Measurements from ENCODE around the gene ZBTB5. TPM values are rescaled to one million over a fixed set of nuclear protein-coding genes. Genes with fewer than 3 reads are reported as not detected.
A peak's percentile ranks its signal among the peaks of the same experiment; 100 is the strongest.

The ZBTB5 gene
- total and polyA plus RNA-seq, 9 of the 15 experiments (the other 6 are each of a cell fraction or from before 2014, with no cell fraction given) = 2.3 to 43.2 (median 15.5) TPM

DNA sequence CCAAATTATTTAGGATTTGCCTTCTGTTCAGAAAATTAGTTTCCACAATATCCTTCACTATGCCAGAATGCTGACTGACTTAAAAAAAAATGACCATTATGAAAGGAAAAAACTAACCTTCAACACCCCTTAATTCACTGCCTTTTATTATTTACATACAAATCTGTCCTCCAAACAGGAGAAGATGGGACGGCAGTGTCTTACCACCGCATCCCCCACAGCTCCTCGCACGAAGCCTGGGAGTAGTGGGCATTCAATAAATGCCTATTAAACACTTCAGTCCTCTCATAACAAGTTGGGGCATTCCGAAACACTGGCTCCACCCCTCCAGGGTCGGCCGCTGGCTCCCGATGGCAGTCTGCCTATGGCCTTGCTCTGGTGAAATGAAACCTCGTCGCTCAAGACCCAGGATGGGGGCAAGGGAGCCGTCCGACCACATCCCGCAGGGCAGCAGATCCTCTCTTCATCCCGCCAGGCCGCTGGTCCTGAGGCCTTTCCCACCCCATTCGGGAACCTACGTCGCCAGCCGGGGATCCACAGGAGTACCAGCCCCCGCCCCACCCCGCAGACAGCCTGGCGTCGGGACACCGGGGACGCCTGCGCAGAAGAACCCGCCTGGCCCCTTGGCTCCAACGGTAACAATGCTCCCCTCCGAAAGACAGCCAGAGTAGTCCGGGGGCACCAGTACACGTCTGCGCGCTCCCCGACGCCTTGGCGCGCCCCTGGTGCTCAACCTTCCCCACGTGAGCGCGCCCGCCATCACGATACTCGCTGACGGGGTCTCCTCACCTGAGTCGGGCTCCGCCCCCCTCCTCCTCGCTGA lies 613 bp downstream of the ZBTB5 start (continued):
- TF ChIP-seq, protein P1, sequence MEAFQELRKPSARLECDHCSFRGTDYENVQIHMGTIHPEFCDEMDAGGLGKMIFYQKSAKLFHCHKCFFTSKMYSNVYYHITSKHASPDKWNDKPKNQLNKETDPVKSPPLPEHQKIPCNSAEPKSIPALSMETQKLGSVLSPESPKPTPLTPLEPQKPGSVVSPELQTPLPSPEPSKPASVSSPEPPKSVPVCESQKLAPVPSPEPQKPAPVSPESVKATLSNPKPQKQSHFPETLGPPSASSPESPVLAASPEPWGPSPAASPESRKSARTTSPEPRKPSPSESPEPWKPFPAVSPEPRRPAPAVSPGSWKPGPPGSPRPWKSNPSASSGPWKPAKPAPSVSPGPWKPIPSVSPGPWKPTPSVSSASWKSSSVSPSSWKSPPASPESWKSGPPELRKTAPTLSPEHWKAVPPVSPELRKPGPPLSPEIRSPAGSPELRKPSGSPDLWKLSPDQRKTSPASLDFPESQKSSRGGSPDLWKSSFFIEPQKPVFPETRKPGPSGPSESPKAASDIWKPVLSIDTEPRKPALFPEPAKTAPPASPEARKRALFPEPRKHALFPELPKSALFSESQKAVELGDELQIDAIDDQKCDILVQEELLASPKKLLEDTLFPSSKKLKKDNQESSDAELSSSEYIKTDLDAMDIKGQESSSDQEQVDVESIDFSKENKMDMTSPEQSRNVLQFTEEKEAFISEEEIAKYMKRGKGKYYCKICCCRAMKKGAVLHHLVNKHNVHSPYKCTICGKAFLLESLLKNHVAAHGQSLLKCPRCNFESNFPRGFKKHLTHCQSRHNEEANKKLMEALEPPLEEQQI (IDR thresholded peaks at IDR 0.05) = no peak
- TF ChIP-seq NCOA2 (IDR thresholded peaks at IDR 0.05; ENCODE audit: partially characterized antibody in 2 of 2) (no peak), NCOA4 (IDR thresholded peaks at IDR 0.05; ENCODE audit: partially characterized antibody) (no peak), POLR2H (tag; IDR thresholded peaks at IDR 0.05; ENCODE audit: low read depth) (no peak), NFE2L1 (tag; IDR thresholded peaks at IDR 0.05; ENCODE audit: borderline replicate concordance, low read depth) (no peak), CHD1 (IDR thresholded peaks at IDR 0.05; ENCODE audit: low read length) (peak; percentile 90), MEF2A (IDR thresholded peaks at IDR 0.05; ENCODE audit: control insufficient read depth, low read depth, low read length) (no peak), ARNT (IDR thresholded peaks at IDR 0.05) (no peak), POU5F1 (IDR thresholded peaks at IDR 0.05; ENCODE audit: borderline replicate concordance, low read depth, low read length, partially characterized antibody) (no peak), WHSC1 (IDR thresholded peaks at IDR 0.05; ENCODE audit: low read length) (no peak), ZSCAN32 (CRISPR knock-in tag; IDR thresholded peaks at IDR 0.05) (no peak), TEAD1 (CRISPR knock-in tag; IDR thresholded peaks at IDR 0.05) (peak in 1 of 2 experiments; percentile 82; a peak in 2 of 4 replicates), POLR3A (IDR thresholded peaks at IDR 0.05; ENCODE audit: borderline replicate concordance, extremely low read depth, insufficient read depth, insufficient read length) (no peak), ZFP36 (IDR thresholded peaks at IDR 0.05; ENCODE audit: low read depth, low read length, partially characterized antibody) (no peak), MTA2 (IDR thresholded peaks at IDR 0.05; ENCODE audit: low read depth) (no peak), MED1 (CRISPR knock-in tag; IDR thresholded peaks at IDR 0.05; ENCODE audit: borderline replicate concordance) (no peak), PML (IDR thresholded peaks at IDR 0.05; ENCODE audit: low read length) (no peak), PTBP1 (IDR thresholded peaks at IDR 0.05; ENCODE audit: low read depth, low read length) (no peak)
- TF ChIP-seq, protein P2, sequence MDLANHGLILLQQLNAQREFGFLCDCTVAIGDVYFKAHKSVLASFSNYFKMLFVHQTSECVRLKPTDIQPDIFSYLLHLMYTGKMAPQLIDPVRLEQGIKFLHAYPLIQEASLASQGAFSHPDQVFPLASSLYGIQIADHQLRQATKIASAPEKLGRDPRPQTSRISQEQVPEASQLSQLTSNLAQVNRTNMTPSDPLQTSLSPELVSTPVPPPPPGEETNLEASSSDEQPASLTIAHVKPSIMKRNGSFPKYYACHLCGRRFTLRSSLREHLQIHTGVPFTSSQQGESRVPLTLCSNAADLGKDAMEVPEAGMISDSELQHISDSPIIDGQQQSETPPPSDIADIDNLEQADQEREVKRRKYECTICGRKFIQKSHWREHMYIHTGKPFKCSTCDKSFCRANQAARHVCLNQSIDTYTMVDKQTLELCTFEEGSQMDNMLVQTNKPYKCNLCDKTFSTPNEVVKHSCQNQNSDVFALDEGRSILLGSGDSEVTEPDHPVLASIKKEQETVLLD (IDR thresholded peaks at IDR 0.05) = peak; percentile 73
- TF ChIP-seq, protein P3, sequence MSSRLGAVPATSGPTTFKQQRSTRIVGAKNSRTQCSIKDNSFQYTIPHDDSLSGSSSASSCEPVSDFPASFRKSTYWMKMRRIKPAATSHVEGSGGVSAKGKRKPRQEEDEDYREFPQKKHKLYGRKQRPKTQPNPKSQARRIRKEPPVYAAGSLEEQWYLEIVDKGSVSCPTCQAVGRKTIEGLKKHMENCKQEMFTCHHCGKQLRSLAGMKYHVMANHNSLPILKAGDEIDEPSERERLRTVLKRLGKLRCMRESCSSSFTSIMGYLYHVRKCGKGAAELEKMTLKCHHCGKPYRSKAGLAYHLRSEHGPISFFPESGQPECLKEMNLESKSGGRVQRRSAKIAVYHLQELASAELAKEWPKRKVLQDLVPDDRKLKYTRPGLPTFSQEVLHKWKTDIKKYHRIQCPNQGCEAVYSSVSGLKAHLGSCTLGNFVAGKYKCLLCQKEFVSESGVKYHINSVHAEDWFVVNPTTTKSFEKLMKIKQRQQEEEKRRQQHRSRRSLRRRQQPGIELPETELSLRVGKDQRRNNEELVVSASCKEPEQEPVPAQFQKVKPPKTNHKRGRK (tag; IDR thresholded peaks at IDR 0.05) = no peak
- TF ChIP-seq, protein P4, sequence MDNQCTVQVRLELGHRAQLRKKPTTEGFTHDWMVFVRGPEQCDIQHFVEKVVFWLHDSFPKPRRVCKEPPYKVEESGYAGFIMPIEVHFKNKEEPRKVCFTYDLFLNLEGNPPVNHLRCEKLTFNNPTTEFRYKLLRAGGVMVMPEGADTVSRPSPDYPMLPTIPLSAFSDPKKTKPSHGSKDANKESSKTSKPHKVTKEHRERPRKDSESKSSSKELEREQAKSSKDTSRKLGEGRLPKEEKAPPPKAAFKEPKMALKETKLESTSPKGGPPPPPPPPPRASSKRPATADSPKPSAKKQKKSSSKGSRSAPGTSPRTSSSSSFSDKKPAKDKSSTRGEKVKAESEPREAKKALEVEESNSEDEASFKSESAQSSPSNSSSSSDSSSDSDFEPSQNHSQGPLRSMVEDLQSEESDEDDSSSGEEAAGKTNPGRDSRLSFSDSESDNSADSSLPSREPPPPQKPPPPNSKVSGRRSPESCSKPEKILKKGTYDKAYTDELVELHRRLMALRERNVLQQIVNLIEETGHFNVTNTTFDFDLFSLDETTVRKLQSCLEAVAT (IDR thresholded peaks at IDR 0.05) = peak in 1 of 2 experiments; percentile 23; a peak in 1 of 4 replicates

Measured in K562 (cell line).